Activated B cell treated with CpG ODN at 0.5 μM for 24 hours (primary cell): ENCODE measurements around the gene BTNL2. TPM values are rescaled to one million over a fixed set of nuclear protein-coding genes. Genes with fewer than 3 reads are reported as not detected.
A peak's percentile ranks its signal among the peaks of the same experiment; 100 is the strongest.
"Not testable (repeated sequence)": the region's sequence is repeated elsewhere in the genome, so short reads cannot be mapped to it uniquely, and the experiment has no call there.

ENCODE experiments used
- ATAC-seq: fragments of 200-7000 bp; cut with Tn5 transposase; one replicate; pipeline ENCODE4 v1.10.0; 2021; ENCODE audit warnings: low read depth, mild to moderate bottlenecking, moderate library complexity
- CTCF ChIA-PET: fragments of 350-600 bp; sonication (Branson Sonifier 250); formaldehyde crosslinking; loops from one replicate; lab custom pipeline; 2021; ENCODE audit warnings: antibody characterized with exemption; lab: Charles Lee
- POLR2A ChIA-PET: fragments of 350-600 bp; sonication (Branson Sonifier 250); formaldehyde crosslinking; loops from one replicate; lab custom pipeline; 2021; ENCODE audit warnings: antibody characterized with exemption; lab: Charles Lee
- DNase-seq: peaks from one replicate; pipeline ENCODE4 v3.0.0; 2022
- H3K27ac Mint-ChIP-seq: one replicate; pipeline ENCODE4 v1.8.0; 2020; ENCODE audit warnings: mixed read lengths
- H3K27me3 Mint-ChIP-seq: one replicate; pipeline ENCODE4 v1.8.0; 2021; ENCODE audit warnings: mixed read lengths
- H3K36me3 Mint-ChIP-seq: one replicate; pipeline ENCODE4 v1.8.0; 2021; ENCODE audit warnings: low read depth, mixed read lengths
- H3K4me1 Mint-ChIP-seq: one replicate; pipeline ENCODE4 v1.8.0; 2021; ENCODE audit warnings: mixed read lengths
- H3K4me3 Mint-ChIP-seq: one replicate; pipeline ENCODE4 v1.8.0; 2020; ENCODE audit warnings: mild to moderate bottlenecking, mixed read lengths
- H3K9me3 Mint-ChIP-seq: one replicate; pipeline ENCODE4 v1.8.0; 2020; ENCODE audit warnings: mixed read lengths
- CTCF ChIP-seq: fragments of 200-600 bp; IDR thresholded peaks from one replicate; pipeline ENCODE4 v1.8.0; 2022; ENCODE audit warnings: antibody characterized with exemption, mild to moderate bottlenecking
- intact Hi-C: fragments of 100-400 bp; cut with micrococcal nuclease; formaldehyde crosslinking; loops from one replicate; pipeline ENCODE4 v1.15.1; 2024
- total RNA-seq: library from RNA; stranded (reverse); gene quantifications from 2 replicates; pipeline ENCODE4 v1.2.3, GENCODE V29; 2022

BTNL2 gene
- total RNA-seq, 1 donor from 2014 or later: not detected

GRCh38 chr6:32371803-32372202 is 35.2 kb downstream of the BTNL2 start, which contains the start of gene TSBP1:
Gene TSBP1 (minus strand): TSS chr6:32371903. CDS start chr6:32371706, 197 bp downstream.
- H3K36me3 Mint-ChIP-seq: peaks cover 13% of the 10 kb centered on the region
- H3K27ac Mint-ChIP-seq: peak within 1 kb of the TSS; percentile 21
- H3K4me1 Mint-ChIP-seq: peaks cover 9% of the 10 kb centered on the region
- intact Hi-C loops: loop anchor here (5.0 kb wide), 1 partner anchor 35 kb away; no protein-coding TSS in a partner anchor
- H3K27me3 Mint-ChIP-seq: no peaks in the 10 kb centered on the region
- ChIA-PET CTCF (no interaction called here), POLR2A (no interaction called here)
- no peak for TF ChIP-seq CTCF
- ATAC-seq: no peak
- DNase-seq: no peak
- H3K4me3 Mint-ChIP-seq: no peak within 1 kb of the TSS
- H3K9me3 Mint-ChIP-seq: no peaks in the 10 kb centered on the region

GRCh38 chr6:32371229-32371628 is 35.8 kb downstream of the BTNL2 start:
- intact Hi-C loops: loop anchor here (5.0 kb wide), 1 partner anchor 34 kb away; no protein-coding TSS in a partner anchor
- CTCF ChIA-PET: no interaction called here
- peaks cover 12% of the 10 kb centered on the region for H3K36me3 Mint-ChIP-seq
- H3K27ac Mint-ChIP-seq: no peak overlapping the region
- TF ChIP-seq CTCF: no peak
- H3K9me3 Mint-ChIP-seq: no peaks in the 10 kb centered on the region
- no peak overlapping the region for H3K4me3 Mint-ChIP-seq
- DNase-seq (no peak), ATAC-seq (no peak)
- H3K4me1 Mint-ChIP-seq: peaks cover 4% of the 10 kb centered on the region
- POLR2A ChIA-PET: no interaction called here
- H3K27me3 Mint-ChIP-seq: no peaks in the 10 kb centered on the region

GRCh38 chr6:32370505-32370904 is 36.5 kb downstream of the BTNL2 start:
- ChIA-PET CTCF (no interaction called here), POLR2A (no interaction called here)
- Mint-ChIP-seq H3K4me3 (no peak overlapping the region), H3K36me3 (peaks cover 10% of the 10 kb centered on the region), H3K4me1 (no peaks in the 10 kb centered on the region), H3K27ac (no peak overlapping the region), H3K27me3 (no peaks in the 10 kb centered on the region), H3K9me3 (no peaks in the 10 kb centered on the region)
- TF ChIP-seq CTCF: no peak
- no peak for ATAC-seq
- intact Hi-C loops: loop anchor here (5.0 kb wide), 1 partner anchor 33 kb away; no protein-coding TSS in a partner anchor
- no peak for DNase-seq

- no peaks in the 10 kb centered on the region for H3K9me3 Mint-ChIP-seq
- no peak for TF ChIP-seq CTCF
- no peak for DNase-seq
- no peaks in the 10 kb centered on the region for H3K27me3 Mint-ChIP-seq
- ChIA-PET CTCF (no interaction called here), POLR2A (interaction anchor here (0.6 kb wide), 2 partner anchors 20 to 258 kb away, joined by 4 to 6 read pairs; no protein-coding TSS in a partner anchor)
- H3K27ac Mint-ChIP-seq: no peak overlapping the region
- H3K4me3 Mint-ChIP-seq: no peak overlapping the region
- intact Hi-C loops: loop anchor here (5.0 kb wide), 1 partner anchor 32 kb away; no protein-coding TSS in a partner anchor
- H3K36me3 Mint-ChIP-seq: peaks cover 10% of the 10 kb centered on the region
- ATAC-seq: no peak
- H3K4me1 Mint-ChIP-seq: no peaks in the 10 kb centered on the region
Measured at GRCh38 chr6:32369660-32370059, 37.3 kb downstream of the BTNL2 start.

GRCh38 chr6:32367644-32368043 is 39.3 kb downstream of the BTNL2 start:
- intact Hi-C loops: no loop called here
- no peak for DNase-seq
- peaks cover 10% of the 10 kb centered on the region for H3K36me3 Mint-ChIP-seq
- H3K9me3 Mint-ChIP-seq: no peaks in the 10 kb centered on the region
- ChIA-PET POLR2A (interaction anchor here (0.5 to 1.0 kb wide), 2 partner anchors 19 to 112 kb away, joined by 3 to 5 read pairs; no protein-coding TSS in a partner anchor), CTCF (no interaction called here)
- H3K27ac Mint-ChIP-seq: no peak overlapping the region
- no peaks in the 10 kb centered on the region for H3K4me1 Mint-ChIP-seq
- no peak overlapping the region for H3K4me3 Mint-ChIP-seq
- ATAC-seq: no peak
- H3K27me3 Mint-ChIP-seq: no peaks in the 10 kb centered on the region
- no peak for TF ChIP-seq CTCF

GRCh38 chr6:32359225-32359624 is 47.8 kb downstream of the BTNL2 start:
- H3K36me3 Mint-ChIP-seq, CTCF ChIA-PET, H3K9me3 Mint-ChIP-seq, intact Hi-C loops, ATAC-seq, H3K4me3 Mint-ChIP-seq, H3K27me3 Mint-ChIP-seq, H3K27ac Mint-ChIP-seq, DNase-seq: not testable (repeated sequence)
- H3K4me1 Mint-ChIP-seq: peaks cover 12% of the 10 kb centered on the region
- POLR2A ChIA-PET: interaction anchor here (0.6 kb wide), 1 partner anchor 1228 kb away, joined by 13 read pairs; no protein-coding TSS in a partner anchor

- CTCF ChIA-PET, intact Hi-C loops: not testable (repeated sequence)
Measured at GRCh38 chr6:32358548-32358947, 48.4 kb downstream of the BTNL2 start.

More at GRCh38 chr6:32358548-32358947, 48.4 kb downstream of the BTNL2 start:
- H3K4me3 Mint-ChIP-seq, POLR2A ChIA-PET, H3K9me3 Mint-ChIP-seq, H3K27ac Mint-ChIP-seq, H3K27me3 Mint-ChIP-seq, ATAC-seq, H3K36me3 Mint-ChIP-seq, DNase-seq: not testable (repeated sequence)
- peaks cover 12% of the 10 kb centered on the region for H3K4me1 Mint-ChIP-seq
